HepG2 (cell line): Measurements from ENCODE around the gene CACNA1G. TPM values are rescaled to one million over a fixed set of nuclear protein-coding genes. Genes with fewer than 3 reads are reported as not detected.
A peak's percentile ranks its signal among the peaks of the same experiment; 100 is the strongest.

Experiments
- MBNL3 ChIP-seq: fragments of 250-450 bp; sonication (Bioruptor Pico); conservative IDR thresholded peaks from 2 replicates; pipeline ENCODE4 v1.8.0; 2022; ENCODE audit warnings: mild to moderate bottlenecking, inconsistent platforms
- PATZ1 ChIP-seq: sonication (generic); formaldehyde crosslinking; IDR thresholded peaks from 2 replicates; pipeline ENCODE4 v1.4.0; 2020; ENCODE audit warnings: missing genetic modification reagents
- PHF5A ChIP-seq: IDR thresholded peaks from one replicate; pipeline ENCODE4 v1.6.1; 2018; ENCODE audit warnings: low read depth, missing genetic modification reagents; ENCODE audit not compliant: unreplicated experiment
- RFX5 ChIP-seq: IDR thresholded peaks from 2 replicates; pipeline ENCODE4 v1.6.1; 2011; ENCODE audit warnings: low read depth, low read length, improper control_type of control experiment
- SCMH1 ChIP-seq: sonication (generic); formaldehyde crosslinking; IDR thresholded peaks from 2 replicates; pipeline ENCODE4 v1.9.0; 2021; ENCODE audit warnings: missing genetic modification reagents, mild to moderate bottlenecking, borderline replicate concordance
- SOX5 ChIP-seq: IDR thresholded peaks from 2 replicates; pipeline ENCODE4 v1.6.1; 2016; ENCODE audit warnings: borderline replicate concordance
- TBP ChIP-seq: sonication (generic); formaldehyde crosslinking; IDR thresholded peaks from 2 replicates; pipeline ENCODE4 v1.5.0; 2020; ENCODE audit warnings: missing genetic modification reagents
- ZNF124 ChIP-seq: sonication (generic); formaldehyde crosslinking; IDR thresholded peaks from 2 replicates; pipeline ENCODE4 v1.4.0; 2020; ENCODE audit warnings: missing genetic modification reagents
- ZNF598 ChIP-seq: sonication (generic); formaldehyde crosslinking; IDR thresholded peaks from 2 replicates; pipeline ENCODE4 v1.5.1; 2020; ENCODE audit warnings: mild to moderate bottlenecking, missing genetic modification reagents, borderline replicate concordance
- ZNF713 ChIP-seq: sonication (generic); formaldehyde crosslinking; IDR thresholded peaks from 2 replicates; pipeline ENCODE4 v1.4.0; 2020; ENCODE audit warnings: mild to moderate bottlenecking, missing genetic modification reagents
- ZNF841 ChIP-seq: sonication (generic); formaldehyde crosslinking; IDR thresholded peaks from 2 replicates; pipeline ENCODE4 v1.8.1; 2023; ENCODE audit warnings: missing genetic modification reagents, borderline replicate concordance
- polyA plus RNA-seq, 8 experiments: library from polyadenylated mRNA; depleted of rRNA in 3 of 8; stranded (reverse) in 7 of 8; unstranded in 1 of 8; fragments of >200 nt; fragmentation: Illumina TruSeq in 4 of 8; extraction: Trizol in 4 of 8; gene quantifications; 2 replicates each; pipeline versions ENCODE4 v1.2.1 to v1.2.3, GENCODE V29; 2011 to 2016; ENCODE audit warnings: low read depth in 4 of 8, missing spikeins in 1 of 8, mixed read lengths in 1 of 8; ENCODE audit not compliant: insufficient read depth in 1 of 8
- total RNA-seq, 5 experiments: library from RNA; depleted of rRNA; stranded (reverse); fragments of >200 nt; fragmentation: Illumina TruSeq; extraction: Trizol; gene quantifications; 2 replicates each; pipeline ENCODE4 v1.2.3, GENCODE V29; 2016; ENCODE audit warnings: low read depth in 1 of 5
- TF ChIP-seq, protein P1 (sequence below): sonication (generic); formaldehyde crosslinking; IDR thresholded peaks from 2 replicates; pipeline ENCODE4 v1.8.1; 2022; ENCODE audit warnings: low read depth, mild to moderate bottlenecking, missing genetic modification reagents
- TF ChIP-seq, protein P2 (sequence below): sonication (generic); formaldehyde crosslinking; IDR thresholded peaks from 2 replicates; pipeline ENCODE4 v1.5.0; 2020; ENCODE audit warnings: mild to moderate bottlenecking, missing genetic modification reagents
- TF ChIP-seq, protein P3 (sequence below): sonication (generic); formaldehyde crosslinking; conservative IDR thresholded peaks from 2 replicates; pipeline ENCODE4 v1.4.0; 2020; ENCODE audit warnings: missing genetic modification reagents
- TF ChIP-seq, protein P4 (sequence below): sonication (generic); formaldehyde crosslinking; IDR thresholded peaks from 2 replicates; pipeline ENCODE4 v1.5.0; 2020; ENCODE audit warnings: mild to moderate bottlenecking, missing genetic modification reagents, borderline replicate concordance

CACNA1G gene
- total and polyA plus RNA-seq, 2 of the 13 experiments (the other 11 are each of a cell fraction or from before 2014, with no cell fraction given): 0.02 TPM; not detected in 1

DNA sequence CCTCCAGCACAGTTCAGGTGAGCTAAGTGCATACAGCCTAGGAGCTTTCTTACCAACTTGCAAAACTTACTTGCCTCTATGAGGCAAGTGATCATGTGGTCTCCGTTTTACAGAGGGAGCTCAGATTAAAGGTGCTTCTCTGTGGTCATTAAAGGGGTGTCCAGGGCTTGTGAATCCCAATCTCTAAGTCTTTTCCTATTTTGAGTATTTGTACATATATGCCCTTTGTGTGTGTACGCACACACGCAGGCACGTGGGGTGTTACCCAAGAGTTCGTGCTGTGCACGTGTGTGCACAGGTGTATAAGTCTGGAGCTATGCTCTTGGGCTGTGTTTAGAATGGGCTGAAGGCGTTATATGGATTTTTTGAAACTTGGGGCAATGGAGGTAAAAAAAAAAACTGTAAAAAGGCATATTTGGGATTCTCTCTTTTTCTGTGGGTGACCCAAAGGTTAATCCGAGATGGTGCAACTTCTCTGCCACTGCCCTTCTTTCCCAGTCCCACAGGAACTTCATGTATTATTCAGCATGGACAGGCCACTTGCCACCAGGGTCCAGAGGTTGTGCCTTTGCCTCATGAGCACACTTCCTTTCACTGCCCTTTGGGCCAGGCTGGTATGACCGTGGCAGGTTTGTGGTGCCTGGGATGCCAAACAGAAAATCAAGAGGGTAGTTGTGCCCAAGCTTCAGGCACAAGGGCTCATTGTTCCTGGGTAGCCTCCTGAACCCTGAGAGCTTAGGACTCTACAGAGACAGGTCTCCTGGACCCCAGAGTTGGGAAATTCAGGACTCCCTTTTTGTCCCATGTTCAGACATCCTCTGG is 75.7 kb downstream of the CACNA1G start (continued):
- TF ChIP-seq, protein P1, sequence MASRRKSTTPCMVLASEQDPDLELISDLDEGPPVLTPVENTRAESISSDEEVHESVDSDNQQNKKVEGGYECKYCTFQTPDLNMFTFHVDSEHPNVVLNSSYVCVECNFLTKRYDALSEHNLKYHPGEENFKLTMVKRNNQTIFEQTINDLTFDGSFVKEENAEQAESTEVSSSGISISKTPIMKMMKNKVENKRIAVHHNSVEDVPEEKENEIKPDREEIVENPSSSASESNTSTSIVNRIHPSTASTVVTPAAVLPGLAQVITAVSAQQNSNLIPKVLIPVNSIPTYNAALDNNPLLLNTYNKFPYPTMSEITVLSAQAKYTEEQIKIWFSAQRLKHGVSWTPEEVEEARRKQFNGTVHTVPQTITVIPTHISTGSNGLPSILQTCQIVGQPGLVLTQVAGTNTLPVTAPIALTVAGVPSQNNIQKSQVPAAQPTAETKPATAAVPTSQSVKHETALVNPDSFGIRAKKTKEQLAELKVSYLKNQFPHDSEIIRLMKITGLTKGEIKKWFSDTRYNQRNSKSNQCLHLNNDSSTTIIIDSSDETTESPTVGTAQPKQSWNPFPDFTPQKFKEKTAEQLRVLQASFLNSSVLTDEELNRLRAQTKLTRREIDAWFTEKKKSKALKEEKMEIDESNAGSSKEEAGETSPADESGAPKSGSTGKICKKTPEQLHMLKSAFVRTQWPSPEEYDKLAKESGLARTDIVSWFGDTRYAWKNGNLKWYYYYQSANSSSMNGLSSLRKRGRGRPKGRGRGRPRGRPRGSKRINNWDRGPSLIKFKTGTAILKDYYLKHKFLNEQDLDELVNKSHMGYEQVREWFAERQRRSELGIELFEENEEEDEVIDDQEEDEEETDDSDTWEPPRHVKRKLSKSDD (CRISPR knock-in tag): no peak
- no peak for TF ChIP-seq SCMH1 (CRISPR knock-in tag)
- no peak for TF ChIP-seq ZNF713 (CRISPR knock-in tag)
- TF ChIP-seq ZNF841 (CRISPR knock-in tag): no peak
- TF ChIP-seq MBNL3 (CRISPR knock-in tag): no peak
- TF ChIP-seq ZNF598: no peak
- no peak for TF ChIP-seq ZNF124 (CRISPR knock-in tag)
- TF ChIP-seq, protein P2, sequence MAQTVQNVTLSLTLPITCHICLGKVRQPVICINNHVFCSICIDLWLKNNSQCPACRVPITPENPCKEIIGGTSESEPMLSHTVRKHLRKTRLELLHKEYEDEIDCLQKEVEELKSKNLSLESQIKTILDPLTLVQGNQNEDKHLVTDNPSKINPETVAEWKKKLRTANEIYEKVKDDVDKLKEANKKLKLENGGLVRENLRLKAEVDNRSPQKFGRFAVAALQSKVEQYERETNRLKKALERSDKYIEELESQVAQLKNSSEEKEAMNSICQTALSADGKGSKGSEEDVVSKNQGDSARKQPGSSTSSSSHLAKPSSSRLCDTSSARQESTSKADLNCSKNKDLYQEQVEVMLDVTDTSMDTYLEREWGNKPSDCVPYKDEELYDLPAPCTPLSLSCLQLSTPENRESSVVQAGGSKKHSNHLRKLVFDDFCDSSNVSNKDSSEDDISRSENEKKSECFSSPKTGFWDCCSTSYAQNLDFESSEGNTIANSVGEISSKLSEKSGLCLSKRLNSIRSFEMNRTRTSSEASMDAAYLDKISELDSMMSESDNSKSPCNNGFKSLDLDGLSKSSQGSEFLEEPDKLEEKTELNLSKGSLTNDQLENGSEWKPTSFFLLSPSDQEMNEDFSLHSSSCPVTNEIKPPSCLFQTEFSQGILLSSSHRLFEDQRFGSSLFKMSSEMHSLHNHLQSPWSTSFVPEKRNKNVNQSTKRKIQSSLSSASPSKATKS: no peak
- TF ChIP-seq TBP (CRISPR knock-in tag): no peak
- TF ChIP-seq SOX5 (CRISPR knock-in tag): peak; percentile 60
- peak; percentile 44; the same call in 1 of the 2 replicates for TF ChIP-seq PATZ1 (CRISPR knock-in tag)
- no peak for TF ChIP-seq PHF5A (CRISPR knock-in tag)
- TF ChIP-seq RFX5: no peak
- TF ChIP-seq, protein P3, sequence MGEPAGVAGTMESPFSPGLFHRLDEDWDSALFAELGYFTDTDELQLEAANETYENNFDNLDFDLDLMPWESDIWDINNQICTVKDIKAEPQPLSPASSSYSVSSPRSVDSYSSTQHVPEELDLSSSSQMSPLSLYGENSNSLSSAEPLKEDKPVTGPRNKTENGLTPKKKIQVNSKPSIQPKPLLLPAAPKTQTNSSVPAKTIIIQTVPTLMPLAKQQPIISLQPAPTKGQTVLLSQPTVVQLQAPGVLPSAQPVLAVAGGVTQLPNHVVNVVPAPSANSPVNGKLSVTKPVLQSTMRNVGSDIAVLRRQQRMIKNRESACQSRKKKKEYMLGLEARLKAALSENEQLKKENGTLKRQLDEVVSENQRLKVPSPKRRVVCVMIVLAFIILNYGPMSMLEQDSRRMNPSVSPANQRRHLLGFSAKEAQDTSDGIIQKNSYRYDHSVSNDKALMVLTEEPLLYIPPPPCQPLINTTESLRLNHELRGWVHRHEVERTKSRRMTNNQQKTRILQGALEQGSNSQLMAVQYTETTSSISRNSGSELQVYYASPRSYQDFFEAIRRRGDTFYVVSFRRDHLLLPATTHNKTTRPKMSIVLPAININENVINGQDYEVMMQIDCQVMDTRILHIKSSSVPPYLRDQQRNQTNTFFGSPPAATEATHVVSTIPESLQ: no peak
- TF ChIP-seq, protein P4, sequence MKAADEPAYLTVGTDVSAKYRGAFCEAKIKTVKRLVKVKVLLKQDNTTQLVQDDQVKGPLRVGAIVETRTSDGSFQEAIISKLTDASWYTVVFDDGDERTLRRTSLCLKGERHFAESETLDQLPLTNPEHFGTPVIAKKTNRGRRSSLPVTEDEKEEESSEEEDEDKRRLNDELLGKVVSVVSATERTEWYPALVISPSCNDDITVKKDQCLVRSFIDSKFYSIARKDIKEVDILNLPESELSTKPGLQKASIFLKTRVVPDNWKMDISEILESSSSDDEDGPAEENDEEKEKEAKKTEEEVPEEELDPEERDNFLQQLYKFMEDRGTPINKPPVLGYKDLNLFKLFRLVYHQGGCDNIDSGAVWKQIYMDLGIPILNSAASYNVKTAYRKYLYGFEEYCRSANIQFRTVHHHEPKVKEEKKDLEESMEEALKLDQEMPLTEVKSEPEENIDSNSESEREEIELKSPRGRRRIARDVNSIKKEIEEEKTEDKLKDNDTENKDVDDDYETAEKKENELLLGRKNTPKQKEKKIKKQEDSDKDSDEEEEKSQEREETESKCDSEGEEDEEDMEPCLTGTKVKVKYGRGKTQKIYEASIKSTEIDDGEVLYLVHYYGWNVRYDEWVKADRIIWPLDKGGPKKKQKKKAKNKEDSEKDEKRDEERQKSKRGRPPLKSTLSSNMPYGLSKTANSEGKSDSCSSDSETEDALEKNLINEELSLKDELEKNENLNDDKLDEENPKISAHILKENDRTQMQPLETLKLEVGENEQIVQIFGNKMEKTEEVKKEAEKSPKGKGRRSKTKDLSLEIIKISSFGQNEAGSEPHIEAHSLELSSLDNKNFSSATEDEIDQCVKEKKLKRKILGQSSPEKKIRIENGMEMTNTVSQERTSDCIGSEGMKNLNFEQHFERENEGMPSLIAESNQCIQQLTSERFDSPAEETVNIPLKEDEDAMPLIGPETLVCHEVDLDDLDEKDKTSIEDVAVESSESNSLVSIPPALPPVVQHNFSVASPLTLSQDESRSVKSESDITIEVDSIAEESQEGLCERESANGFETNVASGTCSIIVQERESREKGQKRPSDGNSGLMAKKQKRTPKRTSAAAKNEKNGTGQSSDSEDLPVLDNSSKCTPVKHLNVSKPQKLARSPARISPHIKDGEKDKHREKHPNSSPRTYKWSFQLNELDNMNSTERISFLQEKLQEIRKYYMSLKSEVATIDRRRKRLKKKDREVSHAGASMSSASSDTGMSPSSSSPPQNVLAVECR (CRISPR knock-in tag): 0 out of 2 replicates have a peak, but pooled peaks have one; percentile 35
